ENCODE measurements around the gene ZNF124.

ZNF124 gene

GRCh38 chr1:247113094-247113497, 58.7 kb downstream of the ZNF124 start:
- no peak for DNase-seq (ENCODE audit: low read depth)

GRCh38 chr1:247112479-247112781, 59.4 kb downstream of the ZNF124 start:
- DNase-seq (ENCODE audit: low read depth) = no peak

- DNase-seq (ENCODE audit: low read depth) = no peak
Measured at GRCh38 chr1:247111700-247112478, 59.9 kb downstream of the ZNF124 start.

GRCh38 chr1:247111259-247111699, 60.5 kb downstream of the ZNF124 start:
- DNase-seq (ENCODE audit: low read depth) = no peak

- DNase-seq (ENCODE audit: low read depth) = no peak
Measured at GRCh38 chr1:247110627-247111258, 61.1 kb downstream of the ZNF124 start.

- no peak for DNase-seq (ENCODE audit: low read depth)
Measured at GRCh38 chr1:247107694-247108093, 64.1 kb downstream of the ZNF124 start.

GRCh38 chr1:247105966-247106365, 65.9 kb downstream of the ZNF124 start:
- no peak for DNase-seq (ENCODE audit: low read depth)
